Lung microvascular endothelial cell (primary cell): ENCODE data around the gene RXRA. TPM values are rescaled to one million over a fixed set of nuclear protein-coding genes. Genes with fewer than 3 reads are reported as not detected.
A peak's percentile ranks its signal among the peaks of the same experiment; 100 is the strongest.

Source experiments
- DNase-seq, 2 donors: peaks; one replicate each; pipeline versions ENCODE4 v3.0.0 to v3.0.0-alpha.2; 2010; ENCODE audit warnings: low read depth in 2 of 2
- total RNA-seq: library from RNA; depleted of rRNA; stranded (reverse); fragments of >200 nt; gene quantifications from 2 replicates; pipeline ENCODE4 v1.2.1, GENCODE V29; 2014

Gene RXRA
- total RNA-seq, 1 donor from 2014 or later, result 14.9 TPM

DNA sequence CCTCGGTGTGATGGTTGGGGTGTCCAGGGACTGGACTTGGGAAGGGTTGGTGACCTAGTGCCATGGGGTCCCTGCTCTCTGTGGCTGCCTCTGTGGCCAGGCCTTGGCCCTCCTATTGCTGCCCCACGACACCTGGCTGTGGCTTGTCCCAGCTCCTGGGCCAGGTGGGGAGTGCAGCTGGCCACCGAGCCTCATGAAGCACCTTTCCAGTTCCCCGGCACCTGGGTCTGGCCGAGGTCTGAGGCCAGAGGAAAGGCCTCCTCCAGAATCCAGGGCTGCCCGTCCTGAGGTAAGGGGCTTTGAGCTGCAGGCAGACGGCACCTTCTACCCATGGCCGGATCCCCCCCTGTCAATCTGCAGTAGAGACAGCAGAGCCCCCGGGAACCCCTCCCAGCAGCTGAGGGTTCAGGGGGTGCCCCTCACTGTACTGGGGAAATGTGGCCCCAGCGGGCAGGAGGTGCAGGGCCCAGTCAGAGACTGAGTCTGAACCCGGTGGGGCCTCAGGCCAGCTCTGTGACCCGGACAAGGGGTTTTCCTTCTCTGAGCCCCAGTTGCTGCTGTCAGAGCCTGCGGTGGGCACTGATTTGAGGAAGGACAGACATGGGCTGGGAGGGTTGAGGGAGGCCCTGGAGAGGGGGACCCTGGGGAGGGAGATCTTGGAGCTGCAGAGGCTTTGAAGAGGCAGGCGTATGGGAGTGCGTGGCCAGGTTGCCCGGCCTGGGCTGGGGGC is 54.5 kb downstream of the RXRA start:
- no peak for DNase-seq

DNA sequence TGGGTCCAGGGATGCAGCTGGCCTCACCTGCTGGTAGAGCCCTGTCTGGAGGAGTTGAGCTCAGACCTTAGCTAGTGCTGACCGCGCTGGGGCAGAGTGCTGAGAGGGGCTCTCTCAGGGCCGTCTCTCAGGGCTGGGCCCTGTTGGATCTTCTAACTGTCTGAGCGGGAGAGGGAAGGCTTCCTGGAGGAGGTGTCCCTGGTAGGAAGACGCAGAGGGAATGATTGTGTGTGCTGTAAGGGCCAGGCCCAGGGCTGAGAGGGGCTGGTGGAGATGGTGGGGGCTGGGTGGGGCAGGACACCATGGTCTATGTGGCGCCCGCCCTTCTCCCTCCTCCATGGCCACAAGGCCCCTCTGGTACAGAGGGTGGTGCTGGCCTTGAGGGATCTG is 55.0 kb downstream of the RXRA start:
- DNase-seq, result no peak

DNA sequence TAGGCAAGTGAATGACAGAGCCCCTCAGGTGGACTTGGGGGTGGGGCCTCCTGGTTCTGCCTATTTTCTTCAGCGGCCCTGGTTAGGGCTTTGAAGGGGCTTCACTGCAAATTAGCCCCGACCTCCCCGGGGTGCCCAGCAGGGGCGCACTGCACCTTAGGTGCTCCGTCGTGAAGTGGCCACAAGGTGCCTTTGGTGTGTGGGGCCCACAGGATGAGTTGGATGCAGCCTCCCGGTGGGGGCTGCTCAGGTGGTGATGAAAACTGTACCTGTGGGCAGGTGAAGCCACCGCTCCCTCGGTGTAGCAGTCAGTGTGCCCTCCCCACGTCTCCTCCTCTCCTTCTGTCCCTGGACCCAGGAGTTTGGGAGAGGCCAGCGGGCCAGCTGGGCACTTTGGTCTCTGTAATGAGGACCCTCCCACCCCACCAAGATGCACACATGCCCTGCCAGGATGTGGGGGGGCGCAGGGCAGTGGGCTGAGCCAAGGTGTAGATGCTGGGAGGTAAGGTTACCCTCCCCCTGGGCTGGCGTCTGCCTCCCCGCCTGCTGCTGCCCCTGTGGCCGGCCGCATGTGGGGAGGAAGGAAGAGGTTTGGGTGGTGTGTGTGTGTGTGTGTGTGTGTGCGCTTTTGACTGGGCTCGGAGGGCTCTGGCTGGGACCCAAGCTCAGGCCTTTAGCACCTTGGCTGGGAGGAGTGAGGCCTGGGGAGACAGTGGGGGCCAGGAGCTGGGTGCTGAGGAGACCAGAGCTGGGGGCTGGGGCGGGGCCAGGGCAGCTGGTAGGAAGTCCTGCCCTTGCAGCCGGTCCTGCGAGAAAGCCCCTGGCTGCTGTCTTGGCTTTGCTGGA is 55.6 kb downstream of the RXRA start:
- DNase-seq, result peak; percentile 69 to 73

DNA sequence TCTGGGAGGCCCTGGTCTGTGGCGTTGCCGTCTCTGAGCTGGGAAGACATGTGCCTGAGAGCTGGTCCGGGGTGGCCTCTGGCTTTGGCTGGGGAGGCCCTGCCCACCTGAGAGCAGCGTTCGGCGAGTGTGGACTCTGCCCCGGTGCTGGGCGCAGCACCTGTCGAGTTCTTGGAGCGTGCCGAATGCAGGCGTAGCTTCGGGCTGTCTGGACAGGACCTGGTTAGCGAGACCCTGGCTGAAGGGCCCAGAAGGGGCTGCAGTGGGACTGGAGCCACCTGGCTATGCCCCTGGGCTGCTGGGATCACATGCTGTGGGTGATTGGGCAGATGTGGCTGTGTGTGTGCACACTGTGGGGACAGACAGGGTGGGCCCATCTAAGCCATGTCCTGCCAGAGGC is 56.5 kb downstream of the RXRA start:
- no peak for DNase-seq

DNA sequence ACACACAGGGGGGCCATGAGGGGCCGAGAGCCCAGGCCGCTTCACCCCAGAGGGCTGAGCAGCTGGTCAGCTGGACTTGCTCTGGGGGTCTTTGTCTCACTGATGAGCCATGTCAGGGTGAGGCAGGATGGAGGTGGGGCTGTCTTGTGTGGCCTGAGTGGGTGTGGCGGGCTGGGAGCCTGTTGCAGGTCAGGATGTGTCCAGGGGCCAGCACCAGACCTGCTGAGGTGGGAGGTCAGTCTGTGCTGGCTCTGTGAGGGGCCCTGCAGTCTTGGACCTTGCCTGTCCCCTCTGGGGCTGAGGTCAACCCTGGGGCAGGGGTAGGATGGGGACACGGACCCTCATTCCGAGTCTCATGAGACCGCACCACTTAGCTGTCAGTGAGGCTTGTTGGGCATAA is 56.9 kb downstream of the RXRA start:
- DNase-seq, result no peak

DNA sequence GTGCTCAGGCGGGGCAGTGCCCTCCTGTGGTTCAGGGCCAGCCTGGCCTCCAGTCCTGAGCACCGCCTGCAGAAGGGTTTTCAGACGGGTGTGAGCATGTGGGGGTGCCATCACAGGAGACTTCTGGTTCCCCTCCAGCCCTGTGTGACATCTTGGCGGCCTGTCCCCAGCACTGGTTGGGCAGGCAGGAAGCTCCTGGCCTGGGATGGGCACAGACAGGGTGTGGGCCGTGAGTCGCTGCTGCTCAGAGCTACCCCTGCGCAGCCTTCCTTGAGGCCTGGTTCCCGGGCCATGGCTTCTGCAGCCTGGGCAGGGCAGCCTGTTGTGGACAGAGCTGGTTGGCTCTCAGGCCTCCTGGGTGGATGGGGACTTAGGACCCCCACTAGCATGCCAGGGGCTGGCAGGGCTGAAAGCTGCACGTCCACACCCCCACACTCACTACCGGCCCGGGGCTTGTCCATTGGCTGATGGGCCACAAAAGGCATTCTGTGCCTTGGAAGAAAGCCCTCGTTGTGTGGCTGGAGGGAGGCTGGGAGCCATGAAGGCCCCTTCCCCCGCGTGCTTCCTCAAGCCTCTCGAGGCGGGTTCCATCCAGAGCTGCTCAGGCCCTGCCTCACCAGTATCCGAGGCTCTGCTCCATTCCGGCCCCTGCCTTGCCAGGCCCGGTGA is 58.7 kb downstream of the RXRA start:
- DNase-seq, result no peak

DNA sequence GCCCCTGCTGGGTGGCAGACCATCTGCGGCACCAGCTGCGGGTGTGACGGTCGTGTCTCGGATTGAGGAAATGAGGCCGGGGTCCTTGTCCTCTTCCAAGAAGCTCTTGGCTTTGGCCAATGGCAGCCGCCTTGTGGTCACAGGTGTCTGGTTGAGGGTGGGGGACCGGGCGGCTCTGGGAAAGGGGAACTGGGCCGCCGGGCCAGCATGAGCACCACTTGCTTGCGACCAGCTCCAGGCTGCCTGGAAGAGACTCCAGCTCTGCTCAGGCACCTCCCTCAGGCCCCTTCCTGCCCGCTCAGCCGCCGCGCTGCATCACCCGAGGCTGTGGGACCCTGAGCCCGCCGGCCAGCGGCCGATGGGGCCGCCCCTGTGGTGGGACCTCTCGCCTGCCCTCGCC is 59.7 kb downstream of the RXRA start:
- DNase-seq, result no peak

DNA sequence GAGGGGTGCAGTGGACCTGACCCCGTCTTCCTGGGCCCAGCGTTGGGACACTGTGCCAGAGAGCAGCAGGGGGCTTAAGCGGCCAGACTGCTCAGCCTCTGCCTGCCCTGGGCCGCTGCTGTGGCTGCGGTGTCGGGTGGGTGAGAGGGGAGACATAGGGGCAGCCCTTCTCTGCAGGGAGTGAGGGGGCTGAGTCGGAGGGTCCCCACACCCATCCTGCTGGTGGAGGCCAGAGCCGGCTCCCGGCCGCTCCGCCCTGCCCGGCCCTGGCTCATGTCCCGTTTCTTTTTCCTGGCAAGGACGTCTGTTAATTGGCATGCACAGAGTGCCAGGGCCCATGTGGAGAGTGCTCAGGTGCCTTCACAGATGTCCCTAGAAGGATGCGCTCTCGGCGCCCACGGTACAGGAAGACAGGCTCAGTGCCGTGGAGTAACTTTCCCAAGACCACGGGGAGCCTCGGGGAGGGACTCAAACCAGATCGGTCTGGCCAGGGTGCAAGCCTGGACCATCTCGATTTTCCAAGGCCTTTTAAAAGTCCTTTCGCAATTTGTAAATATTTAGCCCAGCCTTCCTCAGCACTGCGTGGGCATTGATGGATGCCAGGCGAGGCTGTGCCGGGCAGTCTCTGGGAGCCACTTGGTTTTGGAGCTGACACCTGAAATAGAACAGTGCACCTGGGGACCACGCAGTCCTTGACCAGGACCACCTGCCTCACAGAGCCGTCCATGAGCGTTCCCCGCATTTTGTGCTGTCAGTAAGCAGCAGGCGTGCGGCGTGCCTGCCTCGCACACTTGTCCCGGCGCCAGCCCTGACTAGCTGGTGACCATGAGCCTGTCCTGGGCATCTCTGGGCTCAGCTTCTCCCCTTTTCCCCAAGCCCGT is 60.9 kb downstream of the RXRA start:
- no peak for DNase-seq

DNA sequence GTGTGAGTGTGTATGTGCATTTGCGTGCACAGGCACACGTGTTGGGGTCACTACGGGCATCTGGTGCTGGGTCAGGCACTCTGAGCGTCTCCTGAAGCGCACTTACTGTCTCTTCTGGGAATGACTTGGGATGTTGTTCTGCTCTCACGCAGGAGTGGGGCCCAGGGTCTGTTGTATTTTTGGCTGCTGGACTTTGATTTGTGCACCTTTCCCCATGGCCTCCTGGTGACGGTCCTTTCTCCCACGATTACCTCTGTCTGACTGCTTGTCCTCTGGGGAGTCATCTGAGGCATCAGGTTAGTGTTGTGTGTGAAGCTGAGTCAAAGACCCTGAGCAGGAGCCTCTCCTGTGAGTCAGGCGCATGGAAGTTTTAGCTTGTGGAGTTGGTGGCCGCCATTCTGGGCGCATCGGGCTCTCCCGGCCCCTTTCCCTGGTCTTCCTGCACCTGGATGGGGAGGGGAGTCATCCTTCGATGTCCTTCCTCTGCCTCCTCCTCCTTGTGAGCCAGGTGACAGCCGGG is 62.1 kb downstream of the RXRA start:
- DNase-seq, result no peak

DNA sequence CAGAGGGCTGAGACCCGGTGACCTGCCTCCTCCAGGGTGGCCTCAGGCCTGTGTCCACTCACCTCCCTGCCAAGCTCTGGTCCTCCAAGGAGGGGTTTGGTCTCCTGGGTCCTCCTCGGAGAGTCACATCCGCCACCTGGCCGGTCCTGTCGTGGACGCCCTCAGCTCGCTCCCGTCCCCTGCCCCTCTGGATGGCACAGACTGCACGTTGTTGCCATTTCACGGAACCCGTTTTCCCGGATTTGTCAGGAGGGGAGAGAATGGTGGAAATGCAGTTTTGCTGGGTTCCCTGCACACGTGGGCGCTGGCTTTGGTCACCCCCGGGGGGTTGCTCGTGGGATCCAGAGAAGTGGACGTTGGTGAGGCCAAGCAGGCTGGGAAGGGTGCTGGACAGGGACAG is 62.7 kb downstream of the RXRA start:
- DNase-seq, result no peak

DNA sequence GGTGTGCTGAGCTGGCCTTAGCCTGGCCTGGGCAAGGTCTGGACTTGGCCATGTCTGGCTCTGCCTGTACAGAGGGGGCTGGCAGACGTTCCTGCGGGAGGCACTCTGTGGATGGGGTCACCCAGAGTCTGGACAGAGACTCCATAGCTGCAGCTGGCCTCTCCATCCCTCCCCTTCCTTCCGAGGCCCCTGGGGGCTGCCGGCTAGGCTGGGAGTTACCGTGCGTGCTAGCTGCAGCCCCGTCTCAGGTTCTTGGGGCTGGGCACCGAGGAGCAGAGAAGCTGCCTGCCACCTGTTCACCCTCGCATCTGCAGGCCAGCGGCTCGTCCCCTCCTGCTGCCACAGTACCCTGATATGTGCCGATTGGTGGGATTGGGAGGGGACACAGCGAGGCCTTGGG is 63.4 kb downstream of the RXRA start:
- no peak for DNase-seq

DNA sequence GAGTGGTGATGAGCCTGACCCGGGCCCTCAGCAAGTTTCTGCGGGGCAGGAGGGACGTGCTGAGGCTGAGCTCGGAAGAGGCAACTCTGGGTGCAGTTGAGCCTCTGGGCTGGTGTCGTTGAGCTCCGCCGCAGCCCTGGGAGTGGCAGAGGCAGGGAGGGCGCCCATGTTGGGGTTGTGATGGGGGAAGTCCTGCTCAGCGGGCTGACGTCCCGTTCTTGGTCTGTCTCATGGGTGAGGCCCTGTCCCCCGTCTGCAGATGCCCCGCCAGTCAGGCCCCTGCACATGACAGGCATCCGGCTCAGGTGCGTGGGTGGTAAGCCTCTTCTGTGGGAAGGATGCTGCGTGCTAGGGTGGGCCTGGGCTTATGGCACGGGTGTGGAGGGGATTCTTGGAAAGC is 64.3 kb downstream of the RXRA start:
- no peak for DNase-seq

DNA sequence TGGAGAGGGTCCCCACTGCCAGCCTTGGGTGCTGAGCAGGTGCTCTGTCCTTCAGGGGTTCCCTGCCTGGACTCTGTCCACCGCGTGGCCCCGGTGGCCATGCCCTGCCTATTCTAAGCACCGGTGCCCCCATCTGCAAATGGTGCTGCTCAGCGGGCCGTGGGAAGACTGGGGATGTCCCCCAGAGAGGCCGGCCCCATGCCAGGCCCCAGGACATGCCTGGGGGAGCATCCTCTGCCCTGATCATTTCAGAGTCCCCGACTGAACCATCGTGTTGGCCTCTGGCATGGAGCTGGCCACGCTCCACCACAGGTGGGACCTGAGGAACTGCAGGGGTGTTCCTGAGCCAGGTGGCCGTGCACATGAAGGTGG is 64.7 kb downstream of the RXRA start:
- DNase-seq, result no peak

DNA sequence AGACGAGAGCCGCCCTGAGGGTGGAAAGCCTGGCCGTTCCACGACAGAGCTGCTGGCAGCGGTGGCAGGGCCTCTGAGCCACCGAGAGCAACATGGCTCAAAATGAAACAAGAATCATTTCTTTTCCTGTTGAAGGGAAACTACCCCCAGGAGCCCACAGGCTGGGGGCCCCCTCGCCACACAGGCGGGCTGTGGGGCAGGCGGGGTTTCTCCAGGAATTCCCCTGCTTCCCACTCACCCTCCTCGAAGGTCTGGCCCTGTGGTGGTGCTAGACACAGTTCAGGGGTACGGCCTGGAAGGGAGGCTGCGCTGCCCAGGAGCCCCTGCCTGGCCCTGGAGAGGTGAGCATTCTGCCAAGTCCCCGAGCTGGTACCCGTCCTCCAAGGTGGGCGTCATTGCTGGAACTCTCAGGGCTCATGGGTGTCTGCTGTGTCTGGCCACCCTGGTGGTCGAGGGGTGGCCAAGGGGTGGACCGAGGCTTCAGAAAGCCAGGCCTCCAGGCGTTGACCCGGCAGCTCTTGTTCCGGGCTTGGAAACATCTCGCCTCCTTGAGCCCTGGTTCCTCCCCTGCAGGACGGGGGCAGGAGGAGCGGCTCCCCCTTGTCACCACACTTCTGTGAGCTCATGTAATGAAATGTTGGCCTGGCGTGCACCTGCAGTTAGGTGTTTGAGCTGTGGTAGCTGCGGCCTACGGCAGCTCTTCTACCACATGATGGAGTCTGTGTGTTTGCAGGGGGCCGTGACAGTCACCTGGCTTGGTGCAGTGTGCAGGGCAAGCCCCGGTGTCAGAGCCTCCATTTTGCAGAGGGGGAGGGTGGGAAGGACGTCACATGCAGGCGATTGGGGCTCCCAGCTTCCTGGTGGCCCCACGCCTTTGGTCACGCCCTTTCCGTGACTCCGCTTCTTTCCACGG is 65.3 kb downstream of the RXRA start:
- peak; percentile 24 to 63 for DNase-seq

DNA sequence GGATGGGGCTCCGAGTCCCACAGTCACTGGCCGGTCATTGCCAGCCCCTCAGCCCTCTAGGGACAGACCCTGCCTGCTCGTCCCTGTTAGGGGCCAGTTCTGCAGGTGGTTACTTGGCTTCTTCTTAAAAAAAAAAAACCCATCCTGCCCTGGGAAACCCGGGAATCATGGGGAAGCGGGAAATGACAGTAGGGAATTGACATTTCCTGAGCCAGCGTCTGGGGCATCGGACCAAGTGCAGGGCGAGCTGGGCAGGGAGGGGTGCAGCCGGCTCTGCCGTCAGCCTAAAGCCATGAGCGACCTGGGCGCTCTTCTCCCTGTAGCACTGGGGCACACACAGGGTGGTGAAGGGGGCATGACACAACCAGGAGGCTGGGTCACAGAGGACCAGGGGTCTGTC is 66.6 kb downstream of the RXRA start:
- DNase-seq, result peak; percentile 53 to 57

DNA sequence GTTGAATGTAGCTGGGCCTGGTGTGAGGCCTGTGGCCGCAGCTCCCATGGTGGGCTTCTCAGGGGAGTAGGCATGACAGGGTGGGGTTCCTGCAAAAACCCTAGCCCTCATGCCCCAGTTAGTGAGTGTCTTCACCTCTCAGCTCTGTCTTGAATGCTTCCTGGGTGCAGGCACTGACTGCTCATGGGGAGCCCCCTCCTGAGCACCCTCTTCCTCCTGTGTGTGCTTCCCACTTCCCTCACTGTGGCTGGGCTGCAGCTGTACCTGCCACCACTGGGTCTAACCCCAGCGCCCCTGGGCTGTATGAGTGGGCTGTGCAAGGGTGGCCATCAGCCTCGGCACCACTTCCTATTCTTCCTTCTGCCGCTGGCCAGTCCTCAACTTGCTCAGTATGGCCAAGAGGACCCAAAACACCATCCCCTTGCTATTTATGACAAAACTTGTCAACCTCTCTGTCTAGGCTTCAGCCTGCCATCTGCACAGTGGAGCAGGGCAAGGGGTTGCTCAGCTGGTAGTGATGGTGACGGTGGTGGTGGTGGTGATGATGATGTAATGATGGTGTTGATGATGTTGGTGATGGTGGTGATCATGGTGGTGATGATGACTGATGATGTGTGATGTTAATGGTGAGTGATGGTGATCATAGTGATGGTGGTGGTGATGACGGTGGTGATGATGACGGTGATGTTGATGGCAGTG is 67.5 kb downstream of the RXRA start:
- no peak for DNase-seq

DNA sequence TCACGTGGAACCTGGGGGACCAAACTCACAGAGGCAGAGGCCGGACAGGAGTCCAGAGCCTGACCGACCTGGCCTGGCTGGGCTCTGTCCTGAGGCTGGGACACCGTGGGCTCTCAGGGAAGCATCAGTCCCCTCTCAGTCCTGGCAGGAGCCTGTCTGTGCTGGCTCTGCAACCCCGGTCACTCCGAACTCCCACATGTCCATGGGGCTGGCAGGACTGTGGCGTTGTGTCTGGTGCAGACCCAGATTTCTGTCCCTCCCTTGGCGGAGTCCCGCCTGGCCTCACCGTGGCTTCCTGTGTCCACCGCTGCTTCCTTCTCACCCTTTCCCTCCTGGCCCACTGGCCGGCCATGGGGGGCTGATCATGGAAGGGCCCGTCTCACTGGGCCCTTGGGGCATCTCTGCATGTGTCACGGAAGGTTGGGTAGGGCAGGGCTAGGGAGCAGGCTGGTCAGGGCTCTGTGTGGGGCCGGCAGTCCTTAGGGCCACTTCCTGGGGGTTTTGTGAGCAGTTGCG is 68.8 kb downstream of the RXRA start:
- DNase-seq, result no peak

DNA sequence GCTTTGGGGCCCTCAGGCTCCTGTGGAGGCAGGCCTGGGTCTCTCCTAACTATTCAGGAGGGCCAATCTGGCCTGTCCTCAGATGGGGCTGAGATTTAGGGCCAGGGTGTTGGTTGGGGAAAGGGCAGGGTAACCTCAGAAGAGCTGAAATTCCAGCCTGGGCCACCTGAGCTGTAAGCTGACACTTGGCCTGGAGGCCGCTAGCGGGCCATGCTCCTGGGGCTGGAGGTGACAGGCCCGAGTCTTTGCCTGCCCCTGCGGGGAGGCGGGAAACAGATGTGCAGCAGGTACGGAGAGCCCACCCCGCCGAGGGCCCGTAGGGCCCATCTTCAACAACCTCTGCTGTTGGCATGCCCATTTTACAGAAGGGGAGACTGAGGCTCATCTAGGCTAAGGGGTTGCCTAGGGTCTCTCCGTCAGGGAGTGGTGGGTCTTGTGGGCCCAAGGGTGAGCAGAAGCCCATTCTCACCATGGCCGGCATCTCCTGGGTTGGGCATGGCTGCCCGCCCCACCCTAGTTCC is 69.5 kb downstream of the RXRA start:
- DNase-seq, result no peak

DNA sequence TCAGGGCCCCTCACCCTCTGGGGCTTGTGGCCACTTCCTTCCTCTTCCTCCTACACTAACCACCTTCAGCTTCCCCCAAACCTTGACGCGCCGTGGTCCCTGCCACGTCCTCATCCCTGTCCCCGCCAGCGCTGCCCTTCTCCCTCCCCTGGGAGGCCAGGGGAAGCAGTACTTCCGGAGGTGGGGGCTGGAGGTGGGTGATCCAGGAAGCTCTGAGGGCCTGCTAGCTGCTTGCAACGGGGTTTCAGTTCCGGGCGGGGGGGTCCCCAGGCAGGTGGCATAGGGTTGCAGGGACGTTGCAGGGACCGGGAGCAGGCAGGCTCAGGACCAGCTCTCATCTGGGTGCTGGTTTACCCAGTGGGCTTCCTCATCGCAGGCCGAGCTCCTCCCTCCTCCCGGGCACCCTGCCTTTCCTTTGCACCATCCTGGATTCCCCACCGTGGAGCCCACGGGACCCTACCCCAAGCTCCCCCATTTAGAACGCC is 70.0 kb downstream of the RXRA start:
- no peak for DNase-seq
